Stimulated activated naive CD8-positive, alpha-beta T cell treated with anti-CD3 and anti-CD28 coated beads, Interleukin-15, Interleukin-2, amounts not matched to agents 100 ng/mL and 50 ng/mL, for 24 hours (primary cell): ENCODE data around the gene DHRS4.
"Not testable (repeated sequence)": the region's sequence is repeated elsewhere in the genome, so short reads cannot be mapped to it uniquely, and the experiment has no call there.

Source experiments
- H3K27ac Mint-ChIP-seq: one replicate; pipeline ENCODE4 v1.8.0; 2021; ENCODE audit warnings: mild to moderate bottlenecking, mixed read lengths
- H3K27me3 Mint-ChIP-seq: one replicate; pipeline ENCODE4 v1.8.0; 2021; ENCODE audit warnings: mixed read lengths
- H3K36me3 Mint-ChIP-seq: one replicate; pipeline ENCODE4 v1.8.0; 2021; ENCODE audit warnings: low read depth, mixed read lengths
- H3K4me1 Mint-ChIP-seq: one replicate; pipeline ENCODE4 v1.8.0; 2021; ENCODE audit warnings: low read depth, mixed read lengths
- H3K4me3 Mint-ChIP-seq: one replicate; pipeline ENCODE4 v1.8.0; 2021; ENCODE audit warnings: mild to moderate bottlenecking, mixed read lengths
- H3K9me3 Mint-ChIP-seq: one replicate; pipeline ENCODE4 v1.8.0; 2021; ENCODE audit warnings: mixed read lengths

The DHRS4 gene

GRCh38 chr14:23988607-23989363, 35.2 kb downstream of the DHRS4 start, which contains the start of gene DHRS4L2:
TSS of gene DHRS4L2 (plus strand) at chr14:23988929. CDS start at chr14:23988948, 19 bp downstream.
- H3K9me3 Mint-ChIP-seq, H3K27me3 Mint-ChIP-seq, H3K36me3 Mint-ChIP-seq: not testable (repeated sequence)
- peaks cover 28% of the 10 kb centered on the region for H3K4me1 Mint-ChIP-seq
- peak within 1 kb of the TSS; percentile 71 for H3K27ac Mint-ChIP-seq
- peak within 1 kb of the TSS; percentile 85 for H3K4me3 Mint-ChIP-seq

GRCh38 chr14:23989734-23990445, 36.3 kb downstream of the DHRS4 start:
- Mint-ChIP-seq H3K27ac (peak overlapping the region; percentile 71), H3K4me1 (peaks cover 28% of the 10 kb centered on the region), H3K4me3 (peak overlapping the region; percentile 85)
- H3K27me3 Mint-ChIP-seq, H3K36me3 Mint-ChIP-seq, H3K9me3 Mint-ChIP-seq: not testable (repeated sequence)

GRCh38 chr14:23990961-23991360, 37.4 kb downstream of the DHRS4 start:
- H3K27ac Mint-ChIP-seq, H3K36me3 Mint-ChIP-seq: not testable (repeated sequence)

GRCh38 chr14:23993042-23993441, 39.5 kb downstream of the DHRS4 start:
- not testable (repeated sequence) for H3K9me3 Mint-ChIP-seq, H3K36me3 Mint-ChIP-seq, H3K4me3 Mint-ChIP-seq, H3K27me3 Mint-ChIP-seq, H3K27ac Mint-ChIP-seq
- peaks cover 17% of the 10 kb centered on the region for H3K4me1 Mint-ChIP-seq

More at GRCh38 chr14:23990961-23991360, 37.4 kb downstream of the DHRS4 start:
- not testable (repeated sequence) for H3K4me3 Mint-ChIP-seq, H3K27me3 Mint-ChIP-seq, H3K9me3 Mint-ChIP-seq
- H3K4me1 Mint-ChIP-seq: peaks cover 28% of the 10 kb centered on the region

- not testable (repeated sequence) for H3K27ac Mint-ChIP-seq, H3K27me3 Mint-ChIP-seq, H3K9me3 Mint-ChIP-seq, H3K36me3 Mint-ChIP-seq, H3K4me1 Mint-ChIP-seq, H3K4me3 Mint-ChIP-seq
Measured at GRCh38 chr14:23996009-23996408, 42.4 kb downstream of the DHRS4 start.

GRCh38 chr14:23996825-23997224, 43.3 kb downstream of the DHRS4 start:
- not testable (repeated sequence) for H3K4me1 Mint-ChIP-seq, H3K27ac Mint-ChIP-seq, H3K9me3 Mint-ChIP-seq, H3K36me3 Mint-ChIP-seq, H3K27me3 Mint-ChIP-seq, H3K4me3 Mint-ChIP-seq

GRCh38 chr14:23999640-24000039, 46.1 kb downstream of the DHRS4 start:
- not testable (repeated sequence) for H3K4me1 Mint-ChIP-seq, H3K4me3 Mint-ChIP-seq, H3K27ac Mint-ChIP-seq, H3K27me3 Mint-ChIP-seq, H3K36me3 Mint-ChIP-seq, H3K9me3 Mint-ChIP-seq

GRCh38 chr14:24001078-24001477, 47.5 kb downstream of the DHRS4 start:
- not testable (repeated sequence) for H3K27ac Mint-ChIP-seq, H3K4me1 Mint-ChIP-seq

GRCh38 chr14:24001679-24002078, 48.1 kb downstream of the DHRS4 start:
- not testable (repeated sequence) for H3K27me3 Mint-ChIP-seq, H3K4me3 Mint-ChIP-seq, H3K36me3 Mint-ChIP-seq, H3K27ac Mint-ChIP-seq, H3K4me1 Mint-ChIP-seq, H3K9me3 Mint-ChIP-seq

More at GRCh38 chr14:24001078-24001477, 47.5 kb downstream of the DHRS4 start:
- not testable (repeated sequence) for H3K4me3 Mint-ChIP-seq, H3K27me3 Mint-ChIP-seq, H3K9me3 Mint-ChIP-seq, H3K36me3 Mint-ChIP-seq

GRCh38 chr14:24006471-24006816, 52.9 kb downstream of the DHRS4 start:
- not testable (repeated sequence) for H3K36me3 Mint-ChIP-seq, H3K9me3 Mint-ChIP-seq, H3K27ac Mint-ChIP-seq, H3K27me3 Mint-ChIP-seq, H3K4me3 Mint-ChIP-seq
- H3K4me1 Mint-ChIP-seq: peaks cover 35% of the 10 kb centered on the region

GRCh38 chr14:24006817-24007652, 53.5 kb downstream of the DHRS4 start:
- not testable (repeated sequence) for H3K27me3 Mint-ChIP-seq, H3K36me3 Mint-ChIP-seq, H3K9me3 Mint-ChIP-seq, H3K27ac Mint-ChIP-seq
- H3K4me3 Mint-ChIP-seq: peak overlapping the region; percentile 63
- H3K4me1 Mint-ChIP-seq: peaks cover 35% of the 10 kb centered on the region

GRCh38 chr14:24011051-24011450, 57.5 kb downstream of the DHRS4 start:
- H3K9me3 Mint-ChIP-seq: no peaks in the 10 kb centered on the region

GRCh38 chr14:24012726-24013273, 59.2 kb downstream of the DHRS4 start:
- not testable (repeated sequence) for H3K27ac Mint-ChIP-seq, H3K36me3 Mint-ChIP-seq, H3K27me3 Mint-ChIP-seq, H3K9me3 Mint-ChIP-seq, H3K4me3 Mint-ChIP-seq
- peaks cover 34% of the 10 kb centered on the region for H3K4me1 Mint-ChIP-seq

More at GRCh38 chr14:24011051-24011450, 57.5 kb downstream of the DHRS4 start:
- Mint-ChIP-seq H3K4me3 (peak overlapping the region; percentile 19), H3K36me3 (no peaks in the 10 kb centered on the region), H3K4me1 (peaks cover 35% of the 10 kb centered on the region), H3K27me3 (no peaks in the 10 kb centered on the region), H3K27ac (peak overlapping the region; percentile 78)

GRCh38 chr14:24013654-24014514, 60.3 kb downstream of the DHRS4 start:
- no peak overlapping the region for H3K27ac Mint-ChIP-seq
- H3K36me3 Mint-ChIP-seq: no peaks in the 10 kb centered on the region
- H3K4me3 Mint-ChIP-seq: no peak overlapping the region
- peaks cover 23% of the 10 kb centered on the region for H3K4me1 Mint-ChIP-seq
- no peaks in the 10 kb centered on the region for H3K27me3 Mint-ChIP-seq
- H3K9me3 Mint-ChIP-seq: no peaks in the 10 kb centered on the region
